ENCODE results near the gene ARHGAP9.

ARHGAP9 gene

DNA sequence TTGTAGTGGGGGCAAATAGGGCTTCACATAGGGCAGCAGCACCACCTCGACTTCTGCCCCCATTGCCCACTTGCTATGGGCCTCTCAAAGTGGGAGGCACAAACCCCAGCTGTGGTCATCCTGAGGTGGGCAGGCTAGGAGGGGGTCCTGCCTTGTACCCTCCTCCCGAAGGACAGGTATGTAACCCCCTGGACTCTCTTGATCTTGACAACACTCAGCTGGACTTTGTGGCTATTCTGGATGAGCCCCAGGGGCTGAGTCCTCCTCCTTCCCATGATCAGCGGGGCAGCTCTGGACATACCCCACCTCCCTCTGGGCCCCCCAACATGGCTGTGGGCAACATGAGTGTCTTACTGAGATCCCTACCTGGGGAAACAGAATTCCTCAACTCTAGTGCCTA is 8.0 kb downstream of the ARHGAP9 start:
- no peak for FAIRE-seq

DNA sequence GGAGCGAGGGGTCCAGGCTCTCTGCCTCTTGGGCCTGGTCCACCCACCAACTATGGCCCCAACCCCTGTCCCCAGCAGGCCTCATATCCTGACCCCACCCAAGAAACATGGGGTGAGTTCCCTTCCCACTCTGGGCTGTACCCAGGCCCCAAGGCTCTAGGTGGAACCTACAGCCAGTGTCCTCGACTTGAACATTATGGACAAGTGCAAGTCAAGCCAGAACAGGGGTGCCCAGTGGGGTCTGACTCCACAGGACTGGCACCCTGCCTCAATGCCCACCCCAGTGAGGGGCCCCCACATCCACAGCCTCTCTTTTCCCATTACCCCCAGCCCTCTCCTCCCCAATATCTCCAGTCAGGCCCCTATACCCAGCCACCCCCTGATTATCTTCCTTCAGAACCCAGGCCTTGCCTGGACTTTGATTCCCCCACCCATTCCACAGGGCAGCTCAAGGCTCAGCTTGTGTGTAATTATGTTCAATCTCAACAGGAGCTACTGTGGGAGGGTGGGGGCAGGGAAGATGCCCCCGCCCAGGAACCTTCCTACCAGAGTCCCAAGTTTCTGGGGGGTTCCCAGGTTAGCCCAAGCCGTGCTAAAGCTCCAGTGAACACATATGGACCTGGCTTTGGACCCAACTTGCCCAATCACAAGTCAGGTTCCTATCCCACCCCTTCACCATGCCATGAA is 8.6 kb downstream of the ARHGAP9 start:
- FAIRE-seq, result no peak

DNA sequence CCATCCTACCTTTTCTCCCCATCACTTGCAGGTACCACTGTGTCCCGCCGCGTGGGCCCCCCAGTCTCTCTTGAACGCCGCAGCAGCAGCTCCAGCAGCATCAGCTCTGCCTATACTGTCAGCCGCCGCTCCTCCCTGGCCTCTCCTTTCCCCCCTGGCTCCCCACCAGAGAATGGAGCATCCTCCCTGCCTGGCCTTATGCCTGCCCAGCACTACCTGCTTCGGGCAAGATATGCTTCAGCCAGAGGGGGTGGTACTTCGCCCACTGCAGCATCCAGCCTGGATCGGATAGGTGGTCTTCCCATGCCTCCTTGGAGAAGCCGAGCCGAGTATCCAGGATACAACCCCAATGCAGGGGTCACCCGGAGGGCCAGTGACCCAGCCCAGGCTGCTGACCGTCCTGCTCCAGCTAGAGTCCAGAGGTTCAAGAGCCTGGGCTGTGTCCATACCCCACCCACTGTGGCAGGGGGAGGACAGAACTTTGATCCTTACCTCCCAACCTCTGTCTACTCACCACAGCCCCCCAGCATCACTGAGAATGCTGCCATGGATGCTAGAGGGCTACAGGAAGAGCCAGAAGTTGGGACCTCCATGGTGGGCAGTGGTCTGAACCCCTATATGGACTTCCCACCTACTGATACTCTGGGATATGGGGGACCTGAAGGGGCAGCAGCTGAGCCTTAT is 9.2 kb downstream of the ARHGAP9 start:
- no peak for FAIRE-seq

DNA sequence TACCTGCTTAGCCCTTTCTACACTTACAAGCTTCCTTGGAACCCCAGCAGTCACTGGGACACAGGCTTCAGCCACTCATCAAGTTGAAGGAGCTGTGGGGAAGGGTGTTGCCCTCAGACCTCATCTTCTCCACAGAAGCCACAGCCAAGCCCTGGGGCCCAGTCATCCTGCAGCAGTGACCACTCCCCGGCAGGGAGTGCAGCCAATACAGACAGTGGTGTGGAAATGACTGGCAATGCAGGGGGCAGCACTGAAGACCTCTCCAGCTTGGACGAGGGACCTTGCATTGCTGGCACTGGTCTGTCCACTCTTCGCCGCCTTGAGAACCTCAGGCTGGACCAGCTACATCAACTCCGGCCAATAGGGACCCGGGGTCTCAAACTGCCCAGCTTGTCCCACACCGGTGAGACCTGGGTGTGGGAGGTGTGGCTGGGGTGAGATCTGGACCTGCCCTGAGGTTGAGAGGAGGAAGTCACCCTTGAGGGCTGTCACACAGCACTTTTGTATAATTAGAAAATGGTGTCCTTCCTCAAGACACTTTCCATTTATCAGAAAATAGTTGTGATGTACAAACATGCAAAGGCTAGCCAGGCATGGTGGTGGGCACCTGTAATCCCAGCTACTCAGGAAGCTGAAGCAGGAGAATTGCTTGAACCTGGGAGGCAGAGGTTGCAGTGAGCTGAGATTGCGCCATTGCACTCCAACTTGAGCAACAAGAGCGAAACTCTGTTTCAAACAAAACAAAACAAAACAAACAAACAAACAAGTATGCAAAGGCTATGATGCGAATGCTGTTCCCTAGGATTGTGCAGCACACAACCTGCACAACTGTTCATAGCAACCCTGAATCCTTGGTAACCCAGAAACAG is 10.1 kb downstream of the ARHGAP9 start:
- FAIRE-seq, result no peak

DNA sequence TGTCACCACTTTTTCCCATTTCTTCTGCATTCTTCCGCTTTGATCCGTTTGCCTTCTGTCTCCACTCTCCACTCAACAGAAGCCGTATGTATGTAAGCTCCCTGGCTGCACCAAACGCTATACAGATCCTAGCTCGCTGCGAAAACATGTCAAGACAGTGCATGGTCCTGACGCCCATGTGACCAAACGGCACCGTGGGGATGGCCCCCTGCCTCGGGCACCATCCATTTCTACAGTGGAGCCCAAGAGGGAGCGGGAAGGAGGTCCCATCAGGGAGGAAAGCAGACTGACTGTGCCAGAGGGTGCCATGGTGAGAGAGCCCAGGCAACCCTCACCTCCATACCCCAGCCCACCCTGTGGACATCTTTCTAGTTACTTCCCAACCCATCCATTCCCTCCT is 11.8 kb downstream of the ARHGAP9 start:
- no peak for FAIRE-seq

DNA sequence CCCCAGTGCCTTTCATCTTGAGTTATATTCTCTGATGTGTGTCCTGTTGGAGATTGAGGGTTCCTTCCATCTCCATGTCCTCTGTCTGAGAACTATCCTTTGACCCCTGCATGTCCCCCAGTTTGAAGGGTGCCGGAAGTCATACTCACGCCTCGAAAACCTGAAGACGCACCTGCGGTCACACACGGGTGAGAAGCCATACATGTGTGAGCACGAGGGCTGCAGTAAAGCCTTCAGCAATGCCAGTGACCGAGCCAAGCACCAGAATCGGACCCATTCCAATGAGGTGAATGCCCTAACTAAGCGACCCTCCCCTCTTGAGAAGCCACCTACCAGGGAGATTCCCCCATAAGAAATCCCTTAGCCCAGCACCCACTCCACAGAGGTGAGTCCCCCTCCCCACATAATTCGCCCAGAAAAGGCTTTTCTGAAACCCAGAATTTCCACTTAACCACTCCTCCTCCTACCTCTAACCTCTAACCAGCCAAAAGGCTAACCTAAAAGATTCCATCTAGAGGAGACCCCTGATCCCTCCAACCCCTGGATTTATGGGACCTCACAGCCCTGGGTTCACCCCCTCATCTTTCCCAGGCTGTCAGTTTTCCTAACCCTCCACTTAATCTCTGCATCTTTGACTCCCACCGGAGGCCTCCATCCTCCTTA is 12.3 kb downstream of the ARHGAP9 start:
- no peak for FAIRE-seq

DNA sequence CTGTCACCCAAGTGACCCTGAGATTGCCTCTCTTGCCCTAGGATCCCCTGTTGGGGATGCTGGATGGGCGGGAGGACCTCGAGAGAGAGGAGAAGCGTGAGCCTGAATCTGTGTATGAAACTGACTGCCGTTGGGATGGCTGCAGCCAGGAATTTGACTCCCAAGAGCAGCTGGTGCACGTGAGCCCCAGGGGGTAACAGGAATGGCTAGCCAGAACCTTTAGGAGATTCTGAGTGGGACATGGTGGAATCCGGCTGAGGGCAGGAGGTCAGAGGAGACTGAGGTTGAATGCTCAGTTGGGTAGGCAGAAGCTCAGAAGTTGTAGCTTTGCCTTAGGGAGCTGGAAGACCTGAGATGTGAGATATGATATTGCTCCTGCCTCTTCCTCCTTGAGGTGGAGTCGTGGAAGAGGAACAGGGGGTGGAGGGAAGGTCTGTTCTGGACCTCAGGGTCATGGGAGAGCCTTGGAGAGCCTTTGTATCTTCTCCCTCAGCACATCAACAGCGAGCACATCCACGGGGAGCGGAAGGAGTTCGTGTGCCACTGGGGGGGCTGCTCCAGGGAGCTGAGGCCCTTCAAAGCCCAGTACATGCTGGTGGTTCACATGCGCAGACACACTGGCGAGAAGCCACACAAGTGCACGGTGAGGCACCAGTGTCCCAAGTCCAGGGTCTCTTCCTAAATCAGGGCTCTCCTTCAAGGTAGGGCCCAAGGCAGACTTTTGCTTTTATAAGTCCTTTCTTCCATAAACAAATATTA is 13.7 kb downstream of the ARHGAP9 start:
- FAIRE-seq, result no peak

DNA sequence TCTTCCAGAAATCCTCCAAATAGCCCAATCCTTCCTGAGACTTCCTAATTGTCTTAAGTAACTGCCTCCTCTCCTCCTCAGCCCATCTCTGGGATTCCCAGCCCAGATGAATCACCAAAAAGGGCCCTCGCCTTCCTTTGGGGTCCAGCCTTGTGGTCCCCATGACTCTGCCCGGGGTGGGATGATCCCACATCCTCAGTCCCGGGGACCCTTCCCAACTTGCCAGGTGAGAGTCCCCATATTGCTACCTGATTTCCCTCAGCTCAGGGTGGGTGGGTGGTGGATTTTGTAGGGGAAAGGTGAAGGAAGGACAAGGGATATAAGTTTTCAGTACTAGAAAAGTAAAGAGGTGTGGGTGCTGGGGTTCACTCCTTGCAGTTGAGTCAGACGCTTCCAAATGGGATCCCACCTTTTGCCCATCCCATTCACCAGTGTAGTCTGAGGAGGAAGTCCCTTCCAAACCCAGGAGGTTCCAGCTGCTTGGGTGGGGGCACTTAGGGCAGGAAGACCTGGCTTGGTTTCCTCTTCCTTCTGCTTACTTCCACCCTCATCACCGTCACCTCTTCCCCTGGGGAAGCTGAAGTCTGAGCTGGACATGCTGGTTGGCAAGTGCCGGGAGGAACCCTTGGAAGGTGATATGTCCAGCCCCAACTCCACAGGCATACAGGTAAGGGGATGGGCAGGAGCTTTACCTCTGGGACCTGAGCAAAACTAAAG is 14.5 kb downstream of the ARHGAP9 start:
- FAIRE-seq, result no peak

DNA sequence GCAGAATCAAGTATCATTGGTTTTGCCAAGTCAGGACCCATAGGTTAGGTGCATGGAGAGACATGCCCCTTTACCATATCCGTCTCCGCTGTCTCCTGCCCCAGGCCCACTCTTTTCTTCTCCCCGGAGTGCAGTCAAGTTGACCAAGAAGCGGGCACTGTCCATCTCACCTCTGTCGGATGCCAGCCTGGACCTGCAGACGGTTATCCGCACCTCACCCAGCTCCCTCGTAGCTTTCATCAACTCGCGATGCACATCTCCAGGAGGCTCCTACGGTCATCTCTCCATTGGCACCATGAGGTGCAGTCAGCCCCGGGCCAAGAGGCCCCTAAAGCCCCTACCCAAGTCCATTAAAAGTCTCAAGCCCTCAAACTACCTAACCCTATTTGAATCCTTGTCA is 15.1 kb downstream of the ARHGAP9 start:
- FAIRE-seq, result no peak

DNA sequence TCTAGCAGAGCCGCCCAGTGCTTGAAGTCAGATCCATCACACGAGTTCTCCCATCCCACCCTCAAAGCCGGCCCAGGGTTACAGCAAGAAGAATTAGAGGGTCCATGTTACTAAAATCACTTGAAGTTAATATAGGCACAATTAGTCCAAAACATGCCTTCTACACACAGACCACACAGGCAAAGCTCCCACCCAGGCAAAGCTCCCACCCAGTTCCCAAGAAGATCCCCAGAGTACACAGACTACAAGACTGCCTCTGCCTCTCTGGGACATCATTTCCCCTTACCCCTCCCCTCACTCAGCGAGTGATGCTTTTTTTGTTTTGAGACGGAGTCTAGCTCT is 16.8 kb downstream of the ARHGAP9 start:
- no peak for FAIRE-seq

DNA sequence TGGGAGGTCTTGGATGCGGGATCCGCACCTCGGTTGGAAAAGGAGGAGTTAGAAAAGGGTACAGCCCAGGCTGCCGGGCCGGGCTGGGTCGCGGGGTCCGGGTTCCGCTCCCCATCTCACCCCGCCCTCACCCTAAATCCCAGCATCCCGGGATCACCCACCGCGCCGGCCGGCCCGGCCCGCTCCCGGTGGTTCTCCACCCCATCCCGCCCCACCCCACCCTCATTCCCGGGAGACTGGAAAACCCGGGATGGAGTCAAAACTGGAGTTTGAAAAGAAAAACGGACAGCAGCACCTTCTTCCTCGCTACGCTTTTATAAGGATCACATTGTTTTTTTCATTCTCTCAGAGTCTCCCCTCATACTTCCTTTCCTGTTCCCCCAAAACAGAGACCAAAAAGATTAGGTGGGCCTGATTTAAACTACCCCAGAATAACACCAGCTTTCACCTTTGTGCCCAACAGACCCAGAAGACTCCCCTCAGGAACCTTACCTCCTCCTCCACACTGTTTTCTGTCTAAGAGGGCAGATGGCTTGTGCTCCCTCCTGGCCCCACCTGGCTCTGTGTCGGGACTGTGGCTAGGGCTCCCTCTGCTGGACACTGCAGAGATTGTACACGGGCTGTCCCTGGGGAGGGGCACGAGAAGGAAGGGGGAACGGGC is 17.3 kb downstream of the ARHGAP9 start:
- FAIRE-seq, result no peak

DNA sequence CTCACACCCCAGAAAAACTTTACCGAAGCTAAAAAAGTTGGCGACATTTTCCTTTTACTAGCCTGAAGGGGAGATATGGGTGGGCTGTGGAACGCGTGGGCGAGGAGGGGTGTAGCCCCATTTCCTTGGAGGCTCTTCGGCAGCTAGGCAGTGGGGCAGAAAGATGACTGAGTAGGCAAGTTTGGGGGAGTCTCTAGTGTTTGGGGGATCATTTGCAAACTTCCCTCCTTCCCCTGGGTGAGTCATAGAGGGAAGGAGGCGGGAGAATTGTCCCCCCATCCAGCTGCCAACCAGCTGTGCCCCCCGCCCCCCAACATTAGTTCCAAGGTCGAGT is 17.8 kb downstream of the ARHGAP9 start:
- FAIRE-seq, result no peak

DNA sequence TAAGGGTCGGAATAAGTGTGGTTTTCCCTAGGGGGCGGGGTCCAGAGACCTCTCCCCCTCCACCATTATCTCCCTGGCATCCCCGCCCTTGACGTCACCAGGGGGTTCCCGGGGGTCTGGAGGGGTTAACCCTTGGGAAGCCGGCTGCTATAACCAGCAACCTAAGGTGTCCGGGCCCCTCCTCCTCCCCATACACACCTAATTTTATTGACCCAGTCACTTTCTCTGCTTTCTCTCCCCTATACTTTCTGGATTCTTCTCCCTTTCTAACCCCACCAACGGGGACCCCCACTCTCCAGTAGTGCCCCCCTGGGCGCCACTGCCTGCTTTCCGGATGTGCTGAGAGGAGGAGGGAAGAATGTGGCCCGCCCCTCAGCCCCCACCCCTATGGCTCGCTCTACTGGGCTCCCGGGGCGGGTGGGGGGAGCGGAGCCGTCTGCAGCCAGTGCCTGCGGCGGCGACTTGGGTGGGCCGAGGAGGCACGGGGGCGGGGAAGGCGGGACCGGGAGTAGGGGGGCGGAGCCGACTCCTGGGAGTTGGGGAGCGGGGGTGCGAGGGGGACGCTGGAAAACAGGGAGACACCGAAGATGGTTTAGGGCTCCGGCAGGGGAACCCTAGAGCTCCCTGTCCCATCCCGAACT is 18.3 kb downstream of the ARHGAP9 start:
- no peak for FAIRE-seq

DNA sequence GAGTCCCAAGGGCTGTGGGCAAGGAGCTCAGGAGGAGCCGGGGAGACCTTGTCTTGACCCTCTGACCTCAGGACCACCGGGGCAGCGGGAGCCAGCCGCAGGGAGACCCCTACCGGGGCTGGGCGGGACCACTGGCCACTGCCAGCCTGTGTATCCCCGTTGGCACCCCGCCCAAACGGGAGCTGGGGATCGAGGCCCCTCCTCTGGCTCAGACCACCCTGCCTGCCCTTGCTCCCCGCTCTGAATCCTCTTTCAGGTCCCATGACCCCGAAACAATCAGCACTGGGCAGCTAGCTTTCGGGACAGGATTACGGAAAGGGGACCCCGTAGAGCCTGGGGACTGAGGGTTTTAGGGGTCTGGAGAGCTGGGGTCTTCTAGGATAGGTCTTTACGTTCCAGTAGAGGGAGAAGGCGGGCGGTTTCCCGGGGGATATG is 18.8 kb downstream of the ARHGAP9 start:
- FAIRE-seq, result no peak

DNA sequence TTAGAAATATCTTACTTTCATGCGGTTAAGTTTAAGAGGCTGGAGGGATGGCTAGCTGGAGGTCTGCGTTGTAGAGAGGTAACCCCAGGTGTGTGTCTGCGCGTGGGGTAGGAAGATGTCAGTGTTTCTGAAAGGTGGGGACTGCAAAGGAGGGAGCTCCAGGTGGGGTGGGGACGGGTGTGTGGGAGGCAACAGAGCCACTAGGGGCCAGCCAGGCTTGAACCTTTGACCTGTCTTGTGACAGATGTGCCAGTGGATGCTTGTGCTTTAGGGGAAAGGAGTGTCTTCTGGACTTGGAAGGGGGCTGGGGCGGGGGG is 19.2 kb downstream of the ARHGAP9 start:
- no peak for FAIRE-seq

DNA sequence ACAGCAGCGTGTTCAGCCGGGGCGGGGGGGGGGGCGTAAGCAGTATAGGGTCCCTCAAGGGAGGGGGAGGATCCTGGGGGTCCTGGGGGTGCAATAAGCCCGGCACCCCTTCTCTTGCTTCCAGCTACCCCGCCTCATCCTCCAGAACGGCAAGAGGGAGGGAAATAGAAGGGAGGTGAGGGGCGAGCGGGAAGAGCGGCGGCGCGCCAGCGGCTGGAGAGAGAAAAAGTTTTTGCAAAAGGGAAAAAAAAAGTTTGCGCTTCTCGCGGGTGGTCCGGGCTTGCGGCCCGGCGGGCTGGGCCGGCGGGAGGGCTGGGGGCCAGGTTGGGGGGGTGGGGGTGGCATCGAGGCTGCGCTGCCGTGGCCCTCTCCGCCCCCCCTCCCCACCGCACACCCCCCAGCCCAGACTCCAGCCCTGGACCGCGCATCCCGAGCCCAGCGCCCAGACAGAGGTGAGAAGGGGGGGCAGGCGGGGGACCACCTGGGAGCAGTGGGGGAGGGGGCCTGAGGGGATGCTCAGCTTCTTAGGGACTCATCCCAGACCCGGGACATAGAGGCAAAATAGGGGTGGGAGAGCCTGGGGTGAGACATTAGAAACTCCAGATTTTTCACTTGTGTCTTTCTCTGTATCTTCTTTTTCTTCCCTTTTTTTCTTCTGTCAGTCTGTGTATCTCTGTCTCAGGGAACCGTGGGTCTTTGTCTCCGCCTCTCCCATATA is 19.8 kb downstream of the ARHGAP9 start, which contains the start of gene GLI1:
Gene GLI1, plus strand, starts transcription at position 36 of the 718 bp plus-strand sequence. CDS start 3,907 bp downstream, outside the sequence.
- FAIRE-seq, result no peak

DNA sequence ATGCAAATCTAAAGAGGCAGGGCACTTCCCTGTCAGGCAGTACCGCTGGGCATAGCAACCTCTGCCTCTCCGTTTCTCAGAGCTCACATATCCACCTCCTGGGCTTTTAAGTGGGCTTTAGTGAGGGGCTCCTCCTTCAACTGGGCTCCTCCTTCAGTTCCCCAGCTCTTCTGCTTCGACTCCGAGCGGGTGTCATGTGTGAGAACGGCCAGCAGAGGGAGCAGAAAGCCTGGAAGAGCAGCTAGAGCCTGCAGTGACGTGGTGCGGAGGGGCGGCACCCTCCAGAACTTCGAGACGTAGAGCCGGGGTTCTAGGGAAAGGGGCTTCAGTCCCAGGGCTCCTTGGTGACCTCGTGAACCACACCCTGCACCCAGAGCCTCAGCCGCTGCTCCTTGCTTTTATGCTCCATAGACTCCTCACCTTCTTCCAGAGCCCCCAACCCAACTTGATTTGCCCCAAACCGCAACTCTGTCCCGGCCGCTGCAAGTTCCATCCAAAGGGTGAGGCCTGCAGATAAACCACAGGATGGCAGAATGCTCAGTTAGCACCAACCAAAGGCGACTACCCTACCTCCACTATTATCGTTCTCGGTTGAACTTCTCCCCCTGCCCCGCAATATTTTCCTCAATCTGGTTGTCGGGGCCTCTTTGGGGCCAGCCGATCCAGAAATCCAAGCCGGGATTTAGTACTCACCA is 20.5 kb downstream of the ARHGAP9 start:
- no peak for FAIRE-seq

DNA sequence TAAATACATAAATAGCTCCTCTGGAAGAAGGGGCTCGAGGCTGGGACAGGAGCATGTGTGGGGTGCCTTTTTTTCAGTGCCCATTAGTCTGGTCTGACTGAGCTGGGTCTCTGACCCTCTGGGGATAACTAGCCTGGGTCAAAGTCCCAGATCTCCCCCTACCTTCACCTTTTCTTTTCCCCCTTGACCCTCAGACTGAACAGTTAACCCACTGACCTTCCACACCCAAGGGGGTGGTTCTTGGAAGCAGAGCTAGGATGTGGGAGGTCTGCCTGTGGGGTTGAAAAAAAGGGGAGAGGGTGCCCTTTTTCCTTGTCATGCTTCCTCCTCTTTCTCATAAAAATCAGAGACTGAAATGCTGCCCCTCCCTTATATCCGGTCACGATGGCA is 21.0 kb downstream of the ARHGAP9 start:
- no peak for FAIRE-seq

DNA sequence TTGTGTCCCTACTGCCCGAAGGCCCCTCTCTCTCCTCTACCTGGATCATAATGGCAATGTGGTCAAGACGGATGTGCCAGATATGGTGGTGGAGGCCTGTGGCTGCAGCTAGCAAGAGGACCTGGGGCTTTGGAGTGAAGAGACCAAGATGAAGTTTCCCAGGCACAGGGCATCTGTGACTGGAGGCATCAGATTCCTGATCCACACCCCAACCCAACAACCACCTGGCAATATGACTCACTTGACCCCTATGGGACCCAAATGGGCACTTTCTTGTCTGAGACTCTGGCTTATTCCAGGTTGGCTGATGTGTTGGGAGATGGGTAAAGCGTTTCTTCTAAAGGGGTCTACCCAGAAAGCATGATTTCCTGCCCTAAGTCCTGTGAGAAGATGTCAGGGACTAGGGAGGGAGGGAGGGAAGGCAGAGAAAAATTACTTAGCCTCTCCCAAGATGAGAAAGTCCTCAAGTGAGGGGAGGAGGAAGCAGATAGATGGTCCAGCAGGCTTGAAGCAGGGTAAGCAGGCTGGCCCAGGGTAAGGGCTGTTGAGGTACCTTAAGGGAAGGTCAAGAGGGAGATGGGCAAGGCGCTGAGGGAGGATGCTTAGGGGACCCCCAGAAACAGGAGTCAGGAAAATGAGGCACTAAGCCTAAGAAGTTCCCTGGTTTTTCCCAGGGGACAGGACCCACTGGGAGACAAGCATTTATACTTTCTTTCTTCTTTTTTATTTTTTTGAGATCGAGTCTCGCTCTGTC is 22.8 kb downstream of the ARHGAP9 start:
- FAIRE-seq, result no peak

Data from A204.1 (cell line).